GM19240 (cell line): ENCODE data around the gene ADD3.
A peak's percentile ranks its signal among the peaks of the same experiment; 100 is the strongest.
"Not testable (repeated sequence)": the region's sequence is repeated elsewhere in the genome, so short reads cannot be mapped to it uniquely, and the experiment has no call there.

Source experiments
- DNase-seq: peaks from one replicate; pipeline ENCODE4 v3.0.0; 2011; ENCODE audit warnings: low spot score; ENCODE audit not compliant: insufficient read length

The ADD3 gene

DNA sequence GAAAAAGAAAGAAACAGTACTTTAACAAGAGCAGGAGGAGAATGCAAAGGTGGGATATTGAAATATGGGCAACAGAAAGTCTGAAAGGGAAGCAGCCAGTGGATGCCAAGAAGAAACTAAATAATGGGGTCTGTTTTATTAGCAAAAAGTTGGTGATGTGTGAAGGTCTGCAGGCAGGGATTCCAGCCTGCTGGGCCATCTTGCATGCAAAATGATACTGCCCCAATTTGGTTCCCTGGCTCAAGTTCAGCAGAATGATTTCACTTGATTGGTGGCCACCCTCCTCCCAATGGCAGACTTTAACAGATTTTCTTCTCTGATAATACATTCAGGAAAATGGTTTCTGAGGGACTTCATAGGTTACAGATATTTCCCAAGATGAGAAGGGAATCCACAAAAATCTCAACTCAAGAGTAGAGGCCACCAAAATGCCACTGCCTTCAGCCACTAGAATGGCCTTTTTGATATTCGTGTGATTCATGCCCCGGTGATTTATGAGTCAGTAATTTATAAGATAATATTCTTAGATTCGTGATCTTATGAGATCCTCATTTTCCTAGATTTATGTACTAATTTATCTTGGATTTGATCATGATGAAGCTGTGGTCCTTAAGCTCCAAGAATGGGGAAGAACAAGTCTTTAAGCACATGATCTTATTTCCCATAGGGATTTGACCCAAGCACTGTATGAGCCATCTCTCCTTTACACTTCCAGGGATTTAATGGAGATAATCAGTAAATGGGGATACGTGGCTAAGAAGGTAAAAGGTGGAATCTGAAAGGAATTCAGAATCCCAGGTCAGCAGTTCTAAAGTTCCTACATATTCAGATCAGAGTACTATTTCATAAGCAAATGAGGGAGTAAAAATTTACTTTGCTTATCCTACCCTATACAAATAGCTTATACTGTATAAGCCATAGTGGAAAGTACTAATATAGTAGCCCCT is 32.3 kb upstream of the ADD3 start:
- no peak for DNase-seq

DNA sequence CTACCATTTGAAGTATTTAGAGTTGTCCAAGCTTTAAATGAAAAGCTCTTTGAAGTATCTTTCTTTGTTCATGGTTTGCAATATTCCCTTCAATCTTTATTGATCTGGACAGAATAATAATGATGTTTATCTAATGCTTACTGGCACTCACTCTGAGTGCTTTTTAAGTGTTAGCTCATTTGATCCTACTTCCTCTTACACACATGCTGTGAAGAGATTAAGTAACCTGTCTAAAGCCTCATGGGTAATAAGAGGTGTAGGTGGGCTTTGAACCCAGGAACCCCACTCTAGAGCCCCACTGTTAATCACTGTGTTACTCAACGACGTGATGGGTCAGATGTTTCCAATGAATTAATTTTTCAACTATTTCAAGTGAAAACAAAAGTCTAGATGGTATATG is 31.1 kb upstream of the ADD3 start:
- DNase-seq, result no peak

DNA sequence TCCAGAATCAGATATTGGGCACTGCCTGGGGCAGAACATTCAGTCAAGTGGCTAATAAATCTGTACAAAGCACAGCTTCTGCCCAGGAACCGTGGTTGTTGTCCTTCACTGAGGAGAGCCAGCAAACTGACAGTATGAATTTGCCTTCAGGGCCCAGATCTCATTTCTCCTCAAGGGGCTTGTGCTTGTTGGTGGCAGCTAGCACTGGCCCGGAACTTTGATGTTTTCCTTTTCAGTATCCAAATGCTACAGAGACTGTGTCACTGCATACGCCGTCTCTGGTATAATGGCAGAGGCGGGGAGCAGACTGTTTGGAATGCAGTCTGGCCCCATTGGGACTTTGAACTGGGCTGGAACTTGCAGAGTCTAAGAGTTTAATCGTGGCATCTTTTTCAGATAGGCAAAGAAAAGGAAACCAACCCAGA is 30.4 kb upstream of the ADD3 start:
- no peak for DNase-seq

DNA sequence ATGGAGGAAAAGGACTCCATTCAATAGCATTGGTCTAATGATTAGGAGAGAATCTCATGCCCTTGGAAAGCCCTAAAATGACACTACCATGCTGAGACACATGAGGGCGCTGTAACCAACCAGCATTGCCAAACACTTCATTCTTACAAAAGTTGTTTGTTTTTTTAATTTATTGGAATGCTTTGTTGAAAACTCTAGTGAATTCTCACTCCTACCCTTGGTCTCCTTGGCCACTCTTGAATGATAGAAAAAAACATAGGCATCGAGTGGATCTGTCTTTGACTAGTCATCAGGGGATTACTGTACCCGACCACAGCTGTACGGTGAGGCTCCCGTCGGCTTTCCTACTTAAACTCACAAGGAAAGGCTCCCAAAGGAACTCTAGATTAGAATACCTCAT is 29.3 kb upstream of the ADD3 start:
- DNase-seq, result peak; percentile 27

DNA sequence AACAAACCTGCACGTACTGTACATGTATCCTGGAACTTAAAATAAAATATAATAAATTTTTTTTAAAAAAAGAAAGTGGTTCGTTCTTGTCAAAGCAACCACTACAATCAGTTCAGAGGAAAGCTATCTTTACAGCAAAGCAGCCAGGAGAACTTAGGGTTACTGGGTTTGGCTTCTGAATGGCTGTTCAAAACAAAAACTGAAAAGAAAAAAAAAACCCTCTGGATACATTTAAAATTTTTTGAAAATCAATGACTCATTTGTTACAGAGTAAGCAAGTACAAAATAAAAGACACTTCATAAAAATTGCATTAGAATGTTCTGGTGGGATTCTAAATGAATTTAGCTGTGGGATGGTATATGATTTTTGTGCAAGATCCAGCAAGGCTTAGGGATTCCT is 28.6 kb upstream of the ADD3 start:
- DNase-seq, result no peak

DNA sequence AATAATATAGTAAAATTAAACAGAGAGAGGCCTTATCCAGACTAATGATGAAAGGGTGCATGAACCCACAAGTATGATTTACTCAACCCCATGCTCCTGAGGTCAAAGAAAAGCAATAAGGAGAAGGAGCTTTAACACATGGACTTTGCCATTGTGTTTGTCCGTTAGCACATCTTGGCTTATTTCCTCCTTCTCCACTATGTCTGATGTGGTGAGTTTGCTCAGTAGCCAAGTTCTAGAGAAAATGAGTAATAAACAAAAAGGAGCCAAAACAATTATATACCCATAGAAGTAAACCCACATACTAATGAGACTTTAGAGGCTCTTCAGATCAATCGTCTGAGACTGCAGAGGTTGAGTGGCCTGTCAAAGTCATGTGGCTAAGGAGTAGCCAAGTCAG is 26.1 kb upstream of the ADD3 start:
- DNase-seq, result no peak

DNA sequence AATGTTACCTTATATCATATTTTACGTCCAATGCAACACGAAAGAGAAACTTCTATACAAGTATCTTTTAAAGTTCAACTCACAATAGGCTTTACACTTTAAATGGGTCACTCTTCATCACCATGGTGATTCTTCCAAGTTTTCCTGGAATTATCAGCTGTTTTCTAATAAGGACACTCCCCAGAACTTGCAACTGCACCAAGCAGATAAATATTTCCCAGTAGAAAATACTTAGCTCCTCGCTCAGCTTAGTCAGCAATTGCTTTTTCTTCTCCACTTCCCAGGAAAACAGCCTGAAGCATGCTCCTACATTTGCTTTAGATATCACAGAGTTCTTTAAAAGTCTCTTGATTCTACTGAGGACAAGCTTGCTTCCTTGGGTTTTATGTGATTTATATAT is 25.7 kb upstream of the ADD3 start:
- no peak for DNase-seq

DNA sequence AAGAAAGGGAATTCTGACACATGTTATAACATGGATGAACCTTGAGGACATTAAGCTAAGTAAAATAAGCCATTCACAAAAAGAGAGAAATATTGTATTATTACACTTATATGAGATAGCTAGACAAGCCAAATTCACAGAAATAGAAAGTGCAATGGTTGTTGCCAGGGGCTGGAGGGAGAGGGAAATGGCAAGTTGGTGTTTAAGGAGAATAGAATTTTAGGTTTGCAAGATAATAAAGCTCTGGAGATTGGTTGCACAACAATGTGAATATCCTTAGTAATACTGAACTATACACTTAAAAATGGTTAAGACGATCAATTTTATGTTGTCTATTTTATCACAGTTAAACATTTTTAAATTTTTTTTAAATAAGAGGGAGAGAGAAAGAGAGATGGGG is 25.0 kb upstream of the ADD3 start:
- no peak for DNase-seq

DNA sequence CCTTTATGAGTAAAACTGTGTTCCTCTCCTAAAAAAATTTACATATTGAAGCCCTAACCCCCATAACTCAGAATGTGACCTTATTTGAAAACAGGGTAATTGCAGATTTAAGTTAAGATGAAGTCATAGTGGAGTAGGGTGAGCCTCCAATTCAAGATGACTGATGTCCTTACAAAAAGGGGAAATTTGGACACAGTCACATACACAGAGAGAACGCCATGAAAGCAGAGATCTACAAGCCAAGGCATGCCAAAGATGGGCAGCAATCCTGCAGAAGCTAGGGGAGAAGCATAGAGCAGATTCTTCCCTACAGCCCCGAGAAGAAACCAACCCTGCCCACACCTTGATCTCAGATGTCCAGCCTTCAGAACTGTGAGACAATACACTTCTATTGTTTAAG is 23.8 kb upstream of the ADD3 start:
- DNase-seq, result no peak

DNA sequence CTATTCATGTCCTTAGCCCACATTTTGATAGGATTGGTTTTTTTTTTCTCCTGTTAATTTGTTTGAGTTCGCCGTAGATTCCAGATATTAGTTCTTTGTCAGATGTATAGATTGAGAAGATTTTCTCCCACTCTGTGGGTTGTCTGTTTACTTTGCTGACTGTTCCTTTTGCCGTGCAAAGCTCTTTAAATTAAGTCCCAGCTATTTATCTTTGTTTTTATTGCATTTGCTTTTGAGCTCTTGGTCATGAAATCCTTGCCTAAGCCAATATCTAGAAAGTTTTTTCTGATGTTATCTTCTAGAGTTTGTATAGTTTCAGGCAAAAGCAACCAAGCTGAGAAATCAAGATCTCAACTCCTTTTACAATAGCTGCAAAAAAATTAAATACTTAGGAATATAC is 22.0 kb upstream of the ADD3 start:
- not testable (repeated sequence) for DNase-seq

DNA sequence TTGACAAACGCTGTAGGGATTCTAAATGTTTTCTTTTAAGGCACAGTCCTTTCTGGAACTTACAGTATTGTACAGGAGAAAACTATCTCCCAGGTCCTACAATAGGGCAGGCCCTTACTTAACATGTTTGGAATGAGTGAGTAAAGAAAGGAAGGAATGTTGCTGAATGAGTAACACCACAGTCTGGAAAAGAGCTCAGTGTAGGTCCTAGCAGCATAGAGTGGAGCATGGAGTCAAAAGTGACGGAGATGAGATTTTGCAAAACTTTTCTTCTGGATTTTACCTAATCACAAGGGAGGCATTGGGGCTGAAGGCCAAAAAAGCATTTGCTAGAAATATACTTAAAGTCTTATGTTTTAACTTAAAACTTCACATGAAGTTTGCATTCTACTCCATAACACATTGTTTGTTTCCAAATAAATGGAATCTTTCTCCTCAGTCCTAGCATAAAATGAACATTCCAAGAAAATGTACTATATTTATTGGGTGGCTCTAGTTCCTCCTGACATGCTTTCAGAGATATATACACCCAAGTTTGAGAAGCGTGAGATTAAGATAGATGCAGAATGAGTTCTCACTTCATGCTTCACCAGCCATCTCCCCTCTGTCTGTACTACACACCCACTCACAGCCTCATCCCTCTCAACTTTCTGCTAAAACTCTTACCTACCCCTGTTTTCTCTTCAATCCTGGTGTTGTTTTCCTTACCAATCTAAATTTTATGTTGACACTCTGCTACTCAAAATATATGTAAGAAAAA is 20.2 kb upstream of the ADD3 start:
- no peak for DNase-seq

DNA sequence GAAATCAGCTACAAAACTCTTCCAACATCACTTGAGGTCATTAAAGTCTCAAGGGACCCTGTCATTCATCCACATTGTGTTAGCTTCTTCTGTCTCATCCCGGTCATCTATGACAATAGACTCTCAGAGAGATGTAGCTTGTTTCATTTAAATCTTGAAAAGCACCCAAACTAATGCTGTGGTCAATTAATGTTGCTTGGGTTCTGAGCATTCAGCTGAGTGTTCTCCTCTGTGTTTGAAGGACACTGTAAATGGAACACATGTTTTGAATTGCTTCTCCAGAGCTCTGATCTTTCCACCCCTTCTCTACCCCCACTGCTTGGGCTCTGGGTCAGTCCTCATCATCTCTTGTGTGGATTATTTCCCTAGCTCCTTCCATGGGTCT is 19.6 kb upstream of the ADD3 start:
- no peak for DNase-seq

DNA sequence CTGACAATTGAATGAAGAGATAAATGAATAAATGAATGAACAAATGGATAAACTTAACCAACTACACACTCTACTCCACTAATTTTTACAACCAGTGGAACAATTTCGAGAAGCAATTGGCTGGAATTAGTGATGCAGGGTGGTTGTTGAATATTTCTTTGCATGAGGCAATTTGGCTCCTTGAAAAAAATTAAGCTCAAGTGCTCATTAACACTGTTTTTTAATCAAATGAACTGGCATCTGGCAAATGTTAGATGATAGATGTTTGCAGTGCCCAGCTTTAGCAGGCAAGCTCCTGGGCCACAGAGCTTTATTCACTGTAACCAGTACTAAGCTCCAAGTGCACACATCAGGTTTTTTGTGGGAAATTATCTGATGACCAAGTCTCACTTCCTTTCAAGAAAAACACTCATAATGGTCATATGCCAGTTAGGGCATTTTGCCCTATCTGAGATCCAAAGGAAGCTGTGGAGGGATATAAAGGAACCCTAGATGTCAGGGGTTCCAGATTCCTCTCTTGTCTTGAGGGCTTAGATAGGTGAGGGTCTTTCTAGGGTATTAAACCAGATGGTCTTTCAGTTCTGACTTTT is 16.4 kb upstream of the ADD3 start:
- DNase-seq, result no peak

DNA sequence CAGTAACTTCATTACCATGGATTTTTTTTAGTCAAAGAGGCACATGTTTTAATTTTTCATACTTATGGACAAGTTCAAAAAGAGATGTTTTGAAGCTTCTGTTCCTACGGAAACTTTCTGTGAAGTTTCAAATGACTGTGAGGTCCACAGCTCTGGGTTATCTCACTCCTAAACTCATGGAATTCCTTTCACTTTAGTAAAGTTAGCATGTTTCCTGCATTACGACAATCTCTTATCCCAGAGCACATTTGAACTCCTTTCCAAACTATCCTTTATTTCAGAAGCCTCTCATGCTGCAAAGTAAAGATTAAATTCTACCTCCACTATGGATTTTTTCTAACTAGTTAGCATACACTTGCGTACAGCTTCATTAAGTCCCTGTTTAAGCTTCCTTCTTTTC is 15.3 kb upstream of the ADD3 start:
- DNase-seq, result no peak

DNA sequence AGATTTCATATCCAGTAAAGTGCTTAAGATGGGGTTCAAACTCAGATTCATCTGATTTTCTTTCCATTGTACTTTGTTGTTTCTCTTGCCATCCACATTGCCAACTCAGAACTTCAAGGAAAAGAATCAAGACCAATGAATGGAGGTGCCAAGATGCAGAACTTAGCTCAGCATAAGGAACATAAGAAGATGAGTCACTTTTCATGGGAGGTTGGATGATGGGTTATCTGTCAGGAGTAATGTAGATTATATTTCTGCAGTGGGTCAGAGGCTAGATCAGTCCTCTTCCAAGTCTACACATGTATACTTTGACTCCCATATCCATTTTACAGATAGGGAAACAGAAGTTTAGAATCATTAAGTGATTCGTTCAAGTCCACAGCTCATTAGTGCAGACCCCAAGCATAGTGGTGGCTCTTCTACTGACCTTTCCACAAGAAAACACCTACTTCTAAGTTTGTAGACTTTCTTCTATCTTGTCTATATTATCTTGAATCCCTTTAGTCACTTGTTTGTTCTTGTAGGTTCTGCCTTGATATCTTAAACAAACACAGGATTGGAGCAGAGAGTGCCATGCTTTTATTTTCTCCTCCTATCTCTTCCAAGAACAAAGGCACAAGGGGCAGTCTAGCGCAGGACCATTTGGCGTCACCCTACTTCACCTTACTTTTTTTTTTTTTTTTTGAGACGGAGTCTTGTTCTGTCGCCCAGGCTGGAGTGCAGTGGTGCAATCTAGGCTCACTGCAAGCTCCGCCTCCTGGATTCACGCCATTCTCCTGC is 14.0 kb upstream of the ADD3 start:
- DNase-seq, result no peak

DNA sequence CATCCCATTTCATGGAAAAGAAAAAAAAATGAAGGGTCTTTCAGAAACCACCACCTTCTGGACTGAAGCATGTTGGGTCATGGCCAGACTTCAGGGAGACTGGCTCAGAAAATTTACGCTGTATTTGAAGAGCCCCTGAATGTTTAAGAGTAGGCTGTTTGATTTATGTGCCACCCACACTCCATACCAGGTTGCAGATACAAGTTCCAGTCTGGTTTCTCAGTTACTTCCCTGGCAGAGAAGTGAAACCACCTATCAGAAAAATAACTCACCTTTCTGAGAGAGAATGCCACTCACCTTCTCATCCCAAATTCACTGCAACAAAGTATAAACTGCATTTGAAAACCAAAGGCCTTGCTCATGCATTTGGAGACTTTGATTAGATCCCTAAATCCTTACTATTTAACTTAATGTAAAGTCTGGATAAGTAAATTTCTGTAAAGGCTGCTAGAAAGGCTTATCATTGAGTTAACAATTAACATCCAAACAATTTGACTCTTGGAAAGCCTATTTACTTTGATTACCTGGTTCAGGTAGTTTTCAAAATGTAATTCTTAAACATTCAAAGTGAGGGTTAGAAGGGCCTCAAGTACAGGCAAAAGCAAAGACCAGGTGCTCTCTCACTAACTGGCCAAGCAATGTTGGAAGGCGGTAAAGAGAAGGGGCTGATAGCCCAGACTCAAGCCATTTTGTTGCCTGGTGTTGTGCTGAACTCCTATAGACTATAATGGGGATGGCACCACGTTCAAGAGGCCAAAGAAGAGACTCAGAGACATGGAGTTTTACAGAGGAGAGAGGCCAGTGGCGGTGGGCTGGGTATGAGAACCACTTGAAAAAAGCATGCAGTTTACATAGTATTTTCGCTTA is 12.8 kb upstream of the ADD3 start:
- DNase-seq, result no peak

DNA sequence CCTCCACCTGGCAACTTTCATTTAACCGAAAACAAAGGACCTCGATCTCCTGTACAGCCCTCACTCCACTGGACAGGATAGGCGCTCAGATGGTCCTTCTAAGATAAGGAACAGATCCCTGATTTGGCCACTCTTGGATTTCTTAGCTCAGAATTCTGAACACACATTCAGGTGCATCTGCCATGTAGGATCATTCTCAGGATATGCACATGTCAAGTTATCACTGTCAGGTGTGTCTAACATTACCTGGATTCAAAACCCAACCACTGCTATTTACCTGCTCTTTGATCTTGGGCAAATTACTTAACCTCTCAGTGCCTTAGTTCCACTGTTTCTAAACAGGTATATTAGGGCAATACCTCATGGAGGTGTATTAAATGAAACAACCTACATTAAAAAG is 12.2 kb upstream of the ADD3 start:
- DNase-seq, result no peak

DNA sequence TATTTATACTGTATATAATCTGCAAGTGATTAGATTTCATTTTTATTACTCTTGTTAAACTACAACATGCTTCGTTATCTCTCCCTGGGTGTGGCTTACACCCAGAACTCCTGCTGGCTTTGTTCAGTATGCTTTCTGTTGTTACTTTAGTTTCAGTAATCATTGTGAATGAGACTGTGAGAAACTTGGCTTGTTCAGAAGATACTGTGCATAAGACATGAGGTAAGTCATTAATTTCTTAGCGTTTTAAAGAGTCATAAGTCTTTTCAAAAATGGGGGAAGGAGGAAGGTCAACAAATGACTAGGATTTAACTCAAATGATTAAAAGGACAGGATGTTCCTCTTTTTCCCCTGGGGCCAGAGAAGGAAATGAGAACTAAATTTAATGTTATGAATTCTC is 11.6 kb upstream of the ADD3 start:
- DNase-seq, result peak; percentile 23

DNA sequence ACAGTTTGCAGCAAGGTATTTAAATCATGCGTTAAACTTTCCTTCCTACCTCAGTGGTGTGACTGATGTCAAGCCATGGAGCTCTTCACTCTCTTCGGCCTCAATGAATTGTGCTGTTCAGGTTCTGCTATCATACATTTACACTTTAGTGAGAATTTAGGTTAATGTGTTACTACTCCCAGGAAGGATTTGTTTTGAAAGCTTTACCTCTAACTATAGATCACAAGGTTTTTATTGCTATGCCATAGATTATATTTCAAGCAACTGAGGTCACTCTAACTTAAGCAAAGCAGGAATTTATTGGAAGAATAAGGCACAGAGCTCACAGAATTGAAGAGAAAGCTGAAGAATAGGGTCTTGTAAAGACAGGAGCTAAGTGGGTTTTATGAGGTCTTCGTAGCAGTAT is 11.0 kb upstream of the ADD3 start:
- no peak for DNase-seq

DNA sequence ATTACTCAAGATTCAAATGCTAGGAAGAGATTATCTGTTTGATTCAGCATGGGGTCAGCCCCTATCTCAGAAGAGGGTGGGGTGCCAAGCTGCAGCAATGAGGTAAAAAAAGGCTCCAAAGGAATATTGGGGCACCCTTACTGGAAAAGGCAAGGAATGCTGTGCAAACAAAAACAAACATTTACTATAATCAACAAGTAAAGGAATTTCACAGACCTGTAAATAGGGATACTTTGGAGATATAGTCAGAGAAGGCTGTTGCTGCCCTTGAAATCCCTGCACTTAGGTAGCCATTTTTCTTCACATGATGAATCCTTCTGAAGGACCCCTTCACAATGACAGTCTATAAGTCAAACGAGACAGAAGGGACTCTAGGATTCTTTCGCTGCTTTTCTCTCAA is 10.6 kb upstream of the ADD3 start:
- DNase-seq, result no peak

DNA sequence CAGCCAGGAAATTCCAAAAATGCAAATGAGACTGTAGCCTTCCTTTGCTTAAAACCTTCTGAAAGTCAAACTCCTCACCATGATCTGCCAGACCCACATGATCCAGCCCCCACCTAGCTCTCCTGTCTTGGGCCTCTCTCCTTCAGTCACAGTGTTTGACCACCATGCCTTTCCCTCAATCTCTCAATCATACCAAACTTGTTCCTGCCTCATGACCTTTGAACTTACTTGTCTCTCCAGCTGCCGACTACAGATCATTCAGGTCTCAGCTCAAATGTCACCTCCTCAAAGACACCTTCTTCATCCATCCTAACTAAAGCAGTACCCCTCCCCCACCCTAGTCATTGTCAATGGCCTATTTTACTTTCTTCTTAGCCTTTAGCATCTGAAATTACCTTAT is 9.3 kb upstream of the ADD3 start:
- DNase-seq, result no peak
